HepG2 (cell line): Measurements from ENCODE around the gene VGLL4. TPM values are rescaled to one million over a fixed set of nuclear protein-coding genes. Genes with fewer than 3 reads are reported as not detected.
A peak's percentile ranks its signal among the peaks of the same experiment; 100 is the strongest.

Experiments used
- ATAC-seq: fragments of 200-7000 bp; cut with Tn5 transposase; 3 replicates; pipeline ENCODE4 v1.9.1; 2020; ENCODE audit warnings: mild to moderate bottlenecking, moderate library complexity
- BruUV-seq: library from RNA; stranded (reverse); fragments of 400-500 nt; replicated peaks from 2 replicates; lab custom pipeline; 2021; lab: Mats Ljungman, UMichigan
- CTCF ChIA-PET: fragments of 300-600 bp; formaldehyde crosslinking; extraction: SDS; loops from one replicate; lab custom pipeline; 2021; ENCODE audit warnings: low total read pairs, inconsistent platforms, low intra/inter-chr PET ratio; lab: Yijun Ruan, JAX
- POLR2A ChIA-PET: fragments of 350-600 bp; sonication (Branson Sonifier 250); formaldehyde crosslinking; loops from one replicate; lab custom pipeline; 2020; ENCODE audit warnings: antibody characterized with exemption, inconsistent platforms; lab: Yijun Ruan, JAX
- DNase-seq: peaks from one replicate; pipeline ENCODE4 v3.0.0-alpha.2; 2015; ENCODE audit warnings: low spot score
- FAIRE-seq: peaks from 3 replicates; lab custom pipeline; 2011; peaks lifted over from hg19 to GRCh38; lab: Jason Lieb, UNC
- H2AFZ ChIP-seq: one replicate; pipeline ENCODE4 v1.6.1; 2011; ENCODE audit warnings: low read length, inconsistent platforms
- H3K27ac ChIP-seq: fragments of 300-600 bp; 3 replicates; pipeline ENCODE4 v1.8.0; 2011; ENCODE audit warnings: mixed run types, mild to moderate bottlenecking, mixed read lengths, low read length, inconsistent platforms; ENCODE audit not compliant: insufficient read depth; ENCODE audit errors: extremely low read length
- H3K27me3 ChIP-seq, 2 experiments: fragments of 200-600 bp in 1 of 2; 2 replicates in 1 of 2; 3 replicates in 1 of 2; pipeline versions ENCODE4 v1.6.0 to v1.8.0; 2011; ENCODE audit warnings: low read length in 2 of 2, mild to moderate bottlenecking in 2 of 2, moderate library complexity in 2 of 2, inconsistent platforms in 1 of 2; ENCODE audit not compliant: insufficient read depth in 2 of 2, control insufficient read depth in 1 of 2
- H3K36me3 ChIP-seq, 2 experiments: fragments of 200-600 bp in 1 of 2; replicated peaks in 1 of 2; 2 replicates in 1 of 2; 3 replicates in 1 of 2; pipeline versions ENCODE4 v1.5.1 to v1.8.0; 2011; ENCODE audit warnings: low read length in 2 of 2, inconsistent platforms in 1 of 2; ENCODE audit not compliant: insufficient read depth in 2 of 2, control insufficient read depth in 1 of 2
- H3K4me1 ChIP-seq: 2 replicates; pipeline ENCODE4 v1.5.1; 2012; ENCODE audit warnings: low read length, inconsistent platforms; ENCODE audit not compliant: insufficient read depth
- H3K4me2 ChIP-seq: 2 replicates; pipeline ENCODE4 v1.6.0; 2011; ENCODE audit warnings: low read depth, low read length, inconsistent platforms
- H3K4me3 ChIP-seq, 3 experiments: fragments of 200-600 bp in 1 of 3; sonication (generic), shearing (Covaris generic) in 1 of 3; replicated peaks in 1 of 3; 2 replicates each; pipeline ENCODE4 v1.5.1; 2011 to 2016; ENCODE audit warnings: low read length in 3 of 3, inconsistent platforms in 2 of 3, low read depth in 2 of 3, mild to moderate bottlenecking in 2 of 3, control low read depth in 1 of 3, mixed read lengths in 1 of 3; ENCODE audit not compliant: insufficient read depth in 1 of 3
- H3K79me2 ChIP-seq: one replicate; pipeline ENCODE4 v1.6.1; 2011; ENCODE audit warnings: low read length, inconsistent platforms; ENCODE audit not compliant: insufficient read depth
- H3K9ac ChIP-seq: 2 replicates; pipeline ENCODE4 v1.6.0; 2011; ENCODE audit warnings: mild to moderate bottlenecking, low read depth, low read length, inconsistent platforms; ENCODE audit not compliant: insufficient read depth
- H3K9me3 ChIP-seq: 2 replicates; pipeline ENCODE4 v1.5.1; 2012; ENCODE audit warnings: mild to moderate bottlenecking, low read length
- H4K20me1 ChIP-seq: 2 replicates; pipeline ENCODE4 v1.6.0; 2011; ENCODE audit warnings: inconsistent platforms, mild to moderate bottlenecking, low read length, moderate library complexity; ENCODE audit not compliant: insufficient read depth
- CENPBD1 ChIP-seq: sonication (generic); formaldehyde crosslinking; IDR thresholded peaks from 2 replicates; pipeline ENCODE4 v1.8.0; 2022; ENCODE audit warnings: missing genetic modification reagents, low read depth, mild to moderate bottlenecking, borderline replicate concordance
- NFIC ChIP-seq: IDR thresholded peaks from 2 replicates; pipeline ENCODE4 v1.6.1; 2012; ENCODE audit warnings: mild to moderate bottlenecking, low read length, inconsistent platforms
- RBM22 ChIP-seq: fragments of 200-400 bp; formaldehyde crosslinking; optimal IDR thresholded peaks from 2 replicates; pipeline ENCODE3; 2017; ENCODE audit warnings: mild to moderate bottlenecking, low read length, moderate library complexity
- ZBTB2 ChIP-seq: sonication (generic); formaldehyde crosslinking; IDR thresholded peaks from 2 replicates; pipeline ENCODE4 v1.8.0; 2022; ENCODE audit warnings: low read depth, missing genetic modification reagents
- ZNF224 ChIP-seq: sonication (generic); formaldehyde crosslinking; IDR thresholded peaks from 2 replicates; pipeline ENCODE4 v1.5.0; 2020; ENCODE audit warnings: mild to moderate bottlenecking, missing genetic modification reagents
- ZNF350 ChIP-seq: sonication (generic); formaldehyde crosslinking; IDR thresholded peaks from 2 replicates; pipeline ENCODE4 v1.4.0; 2020; ENCODE audit warnings: mild to moderate bottlenecking, low read depth, missing genetic modification reagents, borderline replicate concordance
- ZNF784 ChIP-seq: sonication (generic); formaldehyde crosslinking; IDR thresholded peaks from 2 replicates; pipeline ENCODE4 v1.5.1; 2020; ENCODE audit warnings: missing genetic modification reagents, mild to moderate bottlenecking, borderline replicate concordance
- ZNF83 ChIP-seq: sonication (generic); formaldehyde crosslinking; IDR thresholded peaks from 2 replicates; pipeline ENCODE4 v1.4.0; 2020; ENCODE audit warnings: missing genetic modification reagents, mild to moderate bottlenecking, borderline replicate concordance
- WGBS: methylation state at CpG from one replicate; pipeline ENCODE4 v1.1.6; 2017; ENCODE audit warnings: low lambda C conversion rate; 5-methylcytosine and 5-hydroxymethylcytosine counted together
- in situ Hi-C: cut with HindIII; loops from 2 replicates; pipeline ENCODE4 v1.10.0; 2017; ENCODE audit warnings: low pct_unique_long_range_greater_than_20kb; ENCODE audit not compliant: extremely low pct_ligation_motif_present
- intact Hi-C: fragments of 100-400 bp; cut with micrococcal nuclease; formaldehyde crosslinking; loops from one replicate; pipeline ENCODE4 v1.10.0; 2022; ENCODE audit not compliant: unreplicated experiment
- polyA plus RNA-seq, 8 experiments: library from polyadenylated mRNA; depleted of rRNA in 3 of 8; stranded (reverse) in 7 of 8; unstranded in 1 of 8; fragments of >200 nt; fragmentation: Illumina TruSeq in 4 of 8; extraction: Trizol in 4 of 8; gene quantifications; 2 replicates each; pipeline versions ENCODE4 v1.2.1 to v1.2.3, GENCODE V29; 2011 to 2016; ENCODE audit warnings: low read depth in 4 of 8, missing spikeins in 1 of 8, mixed read lengths in 1 of 8; ENCODE audit not compliant: insufficient read depth in 1 of 8
- total RNA-seq, 5 experiments: library from RNA; depleted of rRNA; stranded (reverse); fragments of >200 nt; fragmentation: Illumina TruSeq; extraction: Trizol; gene quantifications; 2 replicates each; pipeline ENCODE4 v1.2.3, GENCODE V29; 2016; ENCODE audit warnings: low read depth in 1 of 5

Gene VGLL4
- total and polyA plus RNA-seq, 2 of the 13 experiments (the other 11 are each of a cell fraction or from before 2014, with no cell fraction given), result 23.2 to 39.0 TPM

GRCh38 chr3:11558002-11558401 lies 85.7 kb downstream of the VGLL4 start:
- Histone ChIP-seq H3K27ac (no peak overlapping the region), H3K4me2 (no peak overlapping the region), H3K36me3 (peaks cover 44 to 81% of the 10 kb centered on the region in 2 experiments), H3K79me2 (peaks cover 3% of the 10 kb centered on the region), H3K27me3 (no peaks in the 10 kb centered on the region; a peak in 1 of 5 replicates), H2AFZ (no peak overlapping the region), H3K9me3 (no peaks in the 10 kb centered on the region), H4K20me1 (peaks cover 2% of the 10 kb centered on the region; the same call in 1 of the 2 replicates), H3K4me1 (peaks cover 25% of the 10 kb centered on the region), H3K4me3 (no peak overlapping the region), H3K9ac (no peak overlapping the region)
- FAIRE-seq (no peak), DNase-seq (no peak), ATAC-seq (no peak)
- 94% methylated on average over 13 of the region's 13 CpGs for WGBS
- in situ Hi-C loops (no loop called here), intact Hi-C loops (no loop called here)
- TF ChIP-seq RBM22 (peak; percentile 93), ZNF350 (CRISPR knock-in tag) (no peak), ZBTB2 (CRISPR knock-in tag) (no peak), ZNF224 (CRISPR knock-in tag) (no peak), ZNF83 (no peak), ZNF784 (no peak), NFIC (no peak), CENPBD1 (CRISPR knock-in tag) (no peak)
- ChIA-PET POLR2A (no interaction called here), CTCF (no interaction called here)
- BruUV-seq, result TSS peak; percentile 27
